AG08395 (cell line): ENCODE results near the gene CNPPD1.

ENCODE experiments used
- DNase-seq: peaks from one replicate; pipeline ENCODE4 v3.0.0; 2012; ENCODE audit warnings: mixed read lengths, low spot score

The CNPPD1 gene

GRCh38 chr2:219179601-219180465, 3.1 kb upstream of the CNPPD1 start:
- no peak for DNase-seq

- DNase-seq = peak; percentile 36
Observed at GRCh38 chr2:219178377-219179175, 1.9 kb upstream of the CNPPD1 start.

DNA sequence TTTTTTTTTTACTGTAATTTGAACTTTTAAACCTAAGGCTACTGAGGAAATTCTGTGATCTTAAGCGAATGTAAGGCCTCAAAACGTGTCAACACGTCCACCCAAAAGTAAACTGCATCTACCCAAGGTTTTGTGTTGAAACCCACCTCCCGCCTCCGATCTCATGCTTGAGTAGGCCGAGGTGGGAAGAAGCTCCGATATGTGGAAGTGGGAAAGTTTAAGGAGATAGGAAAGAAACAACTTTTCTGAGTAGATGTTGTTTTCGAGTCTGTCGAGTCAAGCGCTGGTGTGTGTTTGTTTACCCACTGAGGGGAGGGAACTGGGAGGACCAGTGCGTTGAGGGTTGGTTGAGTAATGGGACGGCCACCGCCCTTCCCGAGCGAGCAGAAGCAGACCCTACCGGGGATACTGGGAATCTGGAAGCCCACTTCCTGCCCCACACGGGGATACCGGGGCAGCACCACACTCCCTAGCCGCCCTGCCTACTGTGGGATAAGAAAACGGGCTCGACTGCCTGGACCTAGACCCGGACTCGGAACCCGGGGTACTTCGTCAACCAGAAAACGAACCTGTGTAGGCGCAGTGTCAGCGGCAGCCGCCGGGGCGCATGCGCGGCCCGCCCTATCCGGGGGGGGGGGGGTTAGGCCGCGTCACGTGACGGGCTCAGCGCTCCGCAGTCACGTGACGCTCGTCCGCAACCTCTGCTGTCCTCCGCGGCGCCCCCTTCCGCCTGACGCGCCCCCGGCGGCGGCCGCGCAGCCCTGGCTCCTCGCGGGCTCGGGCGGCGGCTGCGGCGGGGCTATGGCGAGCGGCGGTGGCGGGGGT, 1.0 kb upstream of the CNPPD1 start, which contains the start of gene RETREG2:
RETREG2 (plus strand) TSS at position 724 of the 825 bp plus-strand sequence; CDS start at position 802, 78 bp downstream.
- DNase-seq = peak; percentile 100

DNA sequence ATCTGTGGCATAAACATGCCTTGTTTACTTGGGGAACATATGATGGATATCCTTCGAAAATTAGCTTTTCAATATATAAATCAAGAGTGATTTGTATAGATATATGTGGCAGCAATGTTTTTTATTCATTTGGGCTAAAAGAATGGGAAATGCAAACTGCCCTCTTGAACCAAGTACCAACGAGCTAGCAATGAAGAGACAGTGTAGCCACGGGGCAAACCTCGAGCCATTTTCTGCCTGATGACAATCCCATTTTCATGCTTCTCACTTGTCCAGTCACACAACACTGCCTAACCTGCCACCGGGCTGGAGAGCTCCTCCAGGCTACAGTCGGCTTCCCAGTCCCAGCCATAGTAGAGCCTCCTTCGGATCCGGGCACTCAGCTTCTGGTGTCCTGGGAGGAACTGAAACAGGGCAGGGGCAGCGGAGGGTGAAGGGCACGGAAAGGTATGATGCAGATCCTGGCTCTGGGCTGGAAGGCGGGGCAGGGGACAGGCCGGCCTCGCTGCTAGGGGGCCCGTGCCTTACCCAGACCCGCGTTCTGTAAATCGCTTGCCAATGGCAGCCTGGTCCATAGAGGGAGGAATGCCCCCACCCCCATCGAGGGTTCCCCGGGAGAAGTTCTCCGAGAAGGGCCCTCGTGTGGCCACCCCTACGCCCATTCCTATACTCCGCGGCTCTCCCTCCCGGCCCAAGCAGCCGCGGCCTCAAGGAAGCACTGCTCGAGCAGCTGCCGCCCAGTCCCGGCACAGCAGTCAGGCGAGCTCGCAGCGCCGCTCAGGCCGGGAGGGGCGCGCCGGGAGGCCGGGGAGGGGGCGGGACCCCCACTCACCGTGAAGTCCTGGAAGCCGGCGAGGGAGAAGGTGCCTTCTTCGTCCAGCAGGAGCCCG, 552 bp downstream of the CNPPD1 start:
- peak; percentile 40 for DNase-seq

DNA sequence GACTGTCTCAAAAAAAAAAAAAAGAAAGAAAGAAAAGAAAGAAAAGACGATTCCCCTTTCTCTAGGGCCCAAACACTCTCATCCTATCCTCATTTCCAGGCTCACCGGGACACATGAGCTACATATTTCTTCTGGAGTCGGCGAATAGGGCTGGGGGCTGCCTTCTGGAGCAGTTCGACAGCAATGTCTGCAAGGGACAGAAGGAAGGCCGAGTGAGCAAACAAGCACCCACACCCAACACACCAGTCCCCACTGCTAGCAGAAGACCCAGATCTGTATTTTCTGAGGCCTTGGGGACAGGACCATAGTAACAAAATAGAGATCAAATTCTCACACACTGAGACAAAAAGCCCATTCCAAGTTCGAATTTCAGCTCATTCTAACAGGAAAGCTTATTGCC, 1.2 kb downstream of the CNPPD1 start:
- no peak for DNase-seq

GRCh38 chr2:219174801-219175200, 1.9 kb downstream of the CNPPD1 start:
- DNase-seq = no peak

DNA sequence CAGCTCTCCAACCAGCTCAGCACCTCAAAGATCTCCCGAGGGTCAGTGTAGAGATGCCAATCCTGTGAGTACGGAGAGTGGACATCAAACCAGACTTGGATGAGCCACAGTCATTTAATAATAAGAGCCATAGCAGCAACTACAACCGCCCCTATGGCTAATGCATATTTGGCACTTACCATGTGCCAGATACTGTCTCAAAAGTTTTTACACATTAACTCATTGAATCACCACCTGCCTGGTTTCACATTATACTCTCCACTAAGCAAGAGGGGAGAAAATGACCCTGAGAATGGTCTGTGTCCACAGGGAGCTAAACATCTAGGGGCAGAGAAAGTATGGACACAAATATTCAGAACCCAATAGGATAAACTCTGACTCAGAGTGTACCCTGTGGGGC, 2.6 kb downstream of the CNPPD1 start:
- no peak for DNase-seq

DNA sequence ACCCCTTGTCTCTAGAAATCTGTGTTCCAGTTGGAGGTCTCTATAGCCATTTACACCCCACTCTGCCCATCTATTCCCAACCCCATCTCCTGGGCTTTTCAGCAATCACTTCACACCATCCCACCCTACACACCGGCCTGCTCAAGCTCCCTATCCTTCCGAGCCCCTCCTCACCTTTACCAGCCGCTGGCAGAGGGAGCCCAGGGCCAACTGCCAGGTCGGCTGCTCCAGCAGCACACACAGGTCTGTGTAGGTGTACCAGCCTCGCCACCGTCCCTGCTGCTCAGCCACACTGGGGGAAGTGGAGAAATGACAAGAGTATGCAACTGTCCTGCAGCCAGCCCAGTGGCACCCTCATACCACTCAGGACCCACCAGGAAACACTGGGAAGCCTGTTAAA, 3.5 kb downstream of the CNPPD1 start:
- DNase-seq = no peak

DNA sequence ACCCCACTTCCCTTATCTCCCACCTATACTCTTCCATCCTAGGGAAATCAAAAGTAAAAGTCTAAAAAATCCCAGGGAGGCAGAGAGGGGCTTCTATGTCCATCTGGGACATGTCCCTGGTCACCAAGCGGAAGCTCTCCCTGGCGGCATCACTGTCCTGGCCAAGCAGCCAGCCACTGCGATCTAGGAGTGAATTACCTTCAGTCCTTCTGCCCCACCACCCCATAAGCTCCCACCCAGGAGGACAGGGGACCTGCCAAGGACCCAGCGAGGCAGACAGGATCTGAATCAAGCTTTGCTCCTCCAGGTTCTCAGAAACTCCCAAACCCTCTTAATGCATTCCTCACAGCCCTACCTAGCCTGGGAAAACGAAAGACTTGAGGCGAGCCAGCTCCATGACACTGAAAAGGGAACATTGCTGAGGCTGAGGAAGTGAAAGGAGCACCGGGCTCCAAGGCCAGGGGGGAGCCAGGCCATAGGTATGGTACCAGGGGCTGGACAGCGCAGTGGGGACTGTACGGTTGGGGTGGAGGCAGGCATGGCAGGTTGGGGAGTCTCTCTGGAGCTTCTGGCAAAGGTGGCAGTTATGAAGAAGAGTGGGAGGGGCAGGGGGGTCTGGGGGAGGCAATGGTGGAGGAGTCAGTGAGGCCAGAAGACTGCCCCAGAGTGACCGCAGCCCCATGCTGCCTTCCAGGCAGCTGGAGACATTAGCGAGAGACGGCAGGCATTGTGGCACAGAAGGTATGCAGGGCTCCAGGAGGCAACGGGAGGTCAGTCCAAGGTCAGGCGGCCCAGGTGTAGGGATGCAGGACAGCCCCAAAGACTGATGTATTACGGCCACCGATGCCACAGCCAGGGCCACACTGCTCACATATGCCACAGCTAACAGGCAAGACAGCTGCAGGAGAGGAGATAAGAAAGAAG, 4.2 kb downstream of the CNPPD1 start:
- no peak for DNase-seq

- peak; percentile 89 for DNase-seq
Observed at GRCh38 chr2:219171231-219171651, 5.5 kb downstream of the CNPPD1 start.

- no peak for DNase-seq
Observed at GRCh38 chr2:219169930-219170654, 6.6 kb downstream of the CNPPD1 start, which contains the start of gene SLC23A3. SLC23A3 (minus strand) TSS chr2:219170029; CDS start chr2:219169984, 45 bp downstream.

- DNase-seq = no peak
Observed at GRCh38 chr2:219168932-219169331, 7.8 kb downstream of the CNPPD1 start.

- DNase-seq = no peak
Observed at GRCh38 chr2:219168526-219168925, 8.2 kb downstream of the CNPPD1 start.

DNA sequence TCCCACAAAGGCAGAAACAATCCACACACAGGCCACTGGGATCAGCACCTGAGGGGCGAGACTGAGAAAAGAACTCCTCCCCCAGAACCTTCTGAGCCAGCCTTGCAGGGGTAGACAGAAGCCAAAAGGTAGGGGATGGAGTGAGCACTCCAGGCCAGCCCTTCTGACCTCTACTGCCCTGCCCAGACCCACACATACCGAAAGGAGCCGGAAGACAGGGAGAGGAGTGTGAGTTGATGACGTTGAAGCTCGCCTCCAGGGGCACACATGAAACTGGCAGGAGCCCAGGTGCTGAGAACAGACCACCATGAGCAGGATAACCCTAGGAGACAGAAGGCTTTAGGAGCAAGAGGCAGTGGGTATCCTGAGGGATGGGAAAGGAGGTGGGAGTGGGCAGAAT, 8.7 kb downstream of the CNPPD1 start:
- DNase-seq = no peak

GRCh38 chr2:219165058-219165911, 11.4 kb downstream of the CNPPD1 start:
- no peak for DNase-seq

DNA sequence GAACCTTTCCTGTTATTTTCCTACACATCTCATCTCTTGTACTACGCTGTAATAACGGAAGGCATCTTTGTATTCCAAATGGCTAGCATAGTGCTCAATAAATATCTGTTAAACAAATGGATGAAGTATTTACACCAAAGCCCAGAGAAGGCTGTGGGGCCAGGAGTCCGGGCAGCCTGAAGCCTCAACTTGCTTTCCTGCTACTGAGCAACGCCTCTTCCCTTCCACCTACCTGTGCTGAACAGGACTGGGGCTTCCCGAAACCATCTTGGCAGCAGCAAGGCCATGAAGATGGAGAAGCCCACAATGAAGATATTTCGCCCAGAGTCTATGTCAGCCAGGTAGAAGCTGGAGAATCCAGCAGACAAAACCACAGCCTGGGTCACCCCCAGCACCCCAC, 13.6 kb downstream of the CNPPD1 start:
- DNase-seq = no peak

GRCh38 chr2:219161097-219161496, 15.6 kb downstream of the CNPPD1 start:
- DNase-seq = no peak
